Measurements from ENCODE around the gene CAMK2A. TPM values are rescaled to one million over a fixed set of nuclear protein-coding genes. Genes with fewer than 3 reads are reported as not detected.

Gene CAMK2A
- total RNA-seq, 1 experiment from 2014 or later: 0.33 TPM

DNA sequence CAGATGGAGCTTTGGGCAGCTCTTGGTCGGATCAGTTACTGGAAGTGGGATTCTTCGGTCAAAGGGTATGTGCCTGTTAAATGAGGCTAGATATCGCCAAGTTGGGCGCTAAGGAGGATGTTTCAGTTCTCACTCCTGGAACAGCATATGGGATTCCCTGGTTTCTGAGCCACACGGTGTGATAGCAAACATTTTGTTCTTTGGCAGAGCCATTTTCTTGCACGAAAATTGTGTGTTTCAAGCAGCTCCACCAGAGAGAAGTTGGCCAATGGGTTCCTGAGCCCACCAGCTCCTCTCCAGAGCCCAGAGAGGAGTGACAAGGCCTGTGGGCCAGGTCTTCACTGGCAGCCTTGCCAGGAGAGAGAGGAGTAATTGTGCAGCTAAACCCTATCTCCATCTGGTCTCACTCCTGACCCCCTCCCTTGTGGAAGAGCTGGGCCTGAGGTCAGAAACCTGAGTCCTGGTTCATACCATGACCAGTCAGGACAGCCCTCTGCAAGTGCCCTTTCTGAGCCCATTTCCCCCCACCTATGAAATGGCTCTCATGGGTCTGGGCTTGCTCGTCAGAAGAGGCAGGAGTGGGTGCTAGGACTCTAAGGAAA is 110.5 kb downstream of the CAMK2A start:
- TF ChIP-seq, protein P1, sequence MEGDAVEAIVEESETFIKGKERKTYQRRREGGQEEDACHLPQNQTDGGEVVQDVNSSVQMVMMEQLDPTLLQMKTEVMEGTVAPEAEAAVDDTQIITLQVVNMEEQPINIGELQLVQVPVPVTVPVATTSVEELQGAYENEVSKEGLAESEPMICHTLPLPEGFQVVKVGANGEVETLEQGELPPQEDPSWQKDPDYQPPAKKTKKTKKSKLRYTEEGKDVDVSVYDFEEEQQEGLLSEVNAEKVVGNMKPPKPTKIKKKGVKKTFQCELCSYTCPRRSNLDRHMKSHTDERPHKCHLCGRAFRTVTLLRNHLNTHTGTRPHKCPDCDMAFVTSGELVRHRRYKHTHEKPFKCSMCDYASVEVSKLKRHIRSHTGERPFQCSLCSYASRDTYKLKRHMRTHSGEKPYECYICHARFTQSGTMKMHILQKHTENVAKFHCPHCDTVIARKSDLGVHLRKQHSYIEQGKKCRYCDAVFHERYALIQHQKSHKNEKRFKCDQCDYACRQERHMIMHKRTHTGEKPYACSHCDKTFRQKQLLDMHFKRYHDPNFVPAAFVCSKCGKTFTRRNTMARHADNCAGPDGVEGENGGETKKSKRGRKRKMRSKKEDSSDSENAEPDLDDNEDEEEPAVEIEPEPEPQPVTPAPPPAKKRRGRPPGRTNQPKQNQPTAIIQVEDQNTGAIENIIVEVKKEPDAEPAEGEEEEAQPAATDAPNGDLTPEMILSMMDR (conservative IDR thresholded peaks at IDR 0.05): no peak
- Histone ChIP-seq H3K56ac (ENCODE audit: insufficient read length, low read depth, low read length) (no peak overlapping the region), H2BK120ac (ENCODE audit: low read depth, low read length, poor library complexity, severe bottlenecking) (no peak overlapping the region), H3K23me2 (ENCODE audit: insufficient read length, low read depth, low read length, poor library complexity, severe bottlenecking) (no peaks in the 10 kb centered on the region), H3T11ph (ENCODE audit: low read length) (no peak overlapping the region), H3K9me3 (ENCODE audit: control insufficient read depth, low read depth, low read length) (no peaks in the 10 kb centered on the region), H3K14ac (ENCODE audit: insufficient read depth, low read length) (no peak overlapping the region), H3K18ac (ENCODE audit: insufficient read length, low read depth, low read length) (no peak overlapping the region), H2AFZ (ENCODE audit: low read length) (no peak overlapping the region), H4K91ac (ENCODE audit: insufficient read length, low read depth, low read length) (no peak overlapping the region), H3K79me2 (ENCODE audit: insufficient read depth, low read length) (no peaks in the 10 kb centered on the region), H3K23ac (ENCODE audit: insufficient read length, low read depth, low read length) (no peak overlapping the region), H4K8ac (replicated peaks; ENCODE audit: insufficient read length, low read depth, low read length) (no peak overlapping the region), H2AK5ac (ENCODE audit: insufficient read length, low read length) (no peak overlapping the region), H4K20me1 (ENCODE audit: control insufficient read depth, insufficient read depth, insufficient read length) (no peaks in the 10 kb centered on the region), H3K4ac (ENCODE audit: low read depth, low read length) (no peak overlapping the region), H2BK5ac (ENCODE audit: insufficient read length, low read length) (no peak overlapping the region), H3K27ac (ENCODE audit: insufficient read length, low read depth, low read length) (no peak overlapping the region), H4K5ac (ENCODE audit: insufficient read length, low read depth, low read length) (no peak overlapping the region), H2BK15ac (ENCODE audit: low read depth, low read length) (no peak overlapping the region), H3K9ac (ENCODE audit: extremely low read depth, insufficient read length, low read length) (no peak overlapping the region), H2BK20ac (ENCODE audit: low read depth, low read length, poor library complexity, severe bottlenecking) (no peak overlapping the region), H3K79me1 (ENCODE audit: insufficient read depth, low read depth, low read length, poor library complexity, severe bottlenecking) (no peaks in the 10 kb centered on the region), H3K27me3 (ENCODE audit: insufficient read depth, low read length) (peaks cover 2% of the 10 kb centered on the region; the same call in 1 of the 2 replicates), H3K4me2 (ENCODE audit: insufficient read depth, insufficient read length, low read length) (no peak overlapping the region), H2BK12ac (ENCODE audit: insufficient read length, low read depth, low read length) (no peak overlapping the region), H3K4me1 (ENCODE audit: insufficient read depth, low read length) (no peaks in the 10 kb centered on the region)
- Mint-ChIP-seq H3K27ac (no peak overlapping the region), H3K9me3 (no peaks in the 10 kb centered on the region; a peak in 1 of 5 replicates), H3K27me3 (ENCODE audit: low read depth) (peaks cover 61% of the 10 kb centered on the region), H3K4me3 (no peak overlapping the region), H3K36me3 (ENCODE audit: insufficient read depth in 1 of 3, low read depth in 3 of 3) (no peaks in the 10 kb centered on the region; a peak in 1 of 7 replicates), H3K4me1 (peaks cover 3 to 4% of the 10 kb centered on the region in 2 experiments; a peak in 2 of 4 replicates)
- no CpG with 5 or more reads among the region's 7 CpGs for WGBS (ENCODE audit: extremely low coverage, insufficient read length, low lambda C conversion rate)
- DNase-seq: no peak

Data from H9 (cell line).